B cell (primary cell): Measurements from ENCODE around the gene IMPA2.

ENCODE experiments used
- EZH2 ChIP-seq: IDR thresholded peaks from 2 replicates; pipeline ENCODE4 v1.6.1; 2012; ENCODE audit warnings: borderline replicate concordance, low read depth, mild to moderate bottlenecking, moderate library complexity, low read length; ENCODE audit not compliant: insufficient read depth, poor library complexity, severe bottlenecking
- TF ChIP-seq, protein P1 (sequence below): fragments of 200-600 bp; IDR thresholded peaks from one replicate; pipeline ENCODE4 v1.8.0; 2022; ENCODE audit warnings: antibody characterized with exemption, mild to moderate bottlenecking

DNA sequence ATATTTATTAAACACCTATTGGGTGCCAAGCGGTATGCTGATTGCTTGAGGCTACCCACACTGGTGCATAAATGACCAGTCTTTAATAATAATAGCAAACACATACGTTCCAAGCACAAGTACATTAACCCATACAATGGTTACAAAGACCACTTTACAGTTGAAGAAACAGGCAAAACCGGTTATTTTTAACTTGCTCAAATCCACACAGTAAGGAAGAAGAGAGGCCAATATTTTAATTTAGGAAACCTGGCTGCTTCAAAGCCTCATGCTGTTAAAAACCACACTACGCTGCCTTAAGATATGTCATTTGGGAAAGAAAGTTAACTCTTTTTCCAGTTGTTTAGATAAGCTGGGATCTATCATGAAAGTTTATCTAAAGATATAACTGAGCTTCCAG is 2.4 kb upstream of the IMPA2 start:
- TF ChIP-seq, protein P1, sequence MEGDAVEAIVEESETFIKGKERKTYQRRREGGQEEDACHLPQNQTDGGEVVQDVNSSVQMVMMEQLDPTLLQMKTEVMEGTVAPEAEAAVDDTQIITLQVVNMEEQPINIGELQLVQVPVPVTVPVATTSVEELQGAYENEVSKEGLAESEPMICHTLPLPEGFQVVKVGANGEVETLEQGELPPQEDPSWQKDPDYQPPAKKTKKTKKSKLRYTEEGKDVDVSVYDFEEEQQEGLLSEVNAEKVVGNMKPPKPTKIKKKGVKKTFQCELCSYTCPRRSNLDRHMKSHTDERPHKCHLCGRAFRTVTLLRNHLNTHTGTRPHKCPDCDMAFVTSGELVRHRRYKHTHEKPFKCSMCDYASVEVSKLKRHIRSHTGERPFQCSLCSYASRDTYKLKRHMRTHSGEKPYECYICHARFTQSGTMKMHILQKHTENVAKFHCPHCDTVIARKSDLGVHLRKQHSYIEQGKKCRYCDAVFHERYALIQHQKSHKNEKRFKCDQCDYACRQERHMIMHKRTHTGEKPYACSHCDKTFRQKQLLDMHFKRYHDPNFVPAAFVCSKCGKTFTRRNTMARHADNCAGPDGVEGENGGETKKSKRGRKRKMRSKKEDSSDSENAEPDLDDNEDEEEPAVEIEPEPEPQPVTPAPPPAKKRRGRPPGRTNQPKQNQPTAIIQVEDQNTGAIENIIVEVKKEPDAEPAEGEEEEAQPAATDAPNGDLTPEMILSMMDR: no peak
- no peak for TF ChIP-seq EZH2
